Posterior vena cava (tissue), 2 donors: ENCODE data around the gene LIMCH1. TPM values are rescaled to one million over a fixed set of nuclear protein-coding genes. Genes with fewer than 3 reads are reported as not detected.

Source experiments
- DNase-seq: peaks from one replicate; pipeline ENCODE4 v3.0.0-alpha.2; 2020; ENCODE audit warnings: low spot score
- intact Hi-C, 2 donors: fragments of 100-400 bp; cut with DNase I; formaldehyde crosslinking; loops; one replicate each; pipeline versions ENCODE4 v1.14.1 to v1.14.2; 2022 to 2023
- total RNA-seq, 2 donors: library from RNA; stranded (reverse); fragmentation: NEBNext Ultra II Directional; extraction: Animal tissue kit (Norgen Biotek cat#: 25700); gene quantifications; one replicate each; pipeline ENCODE4 v1.2.1, GENCODE V29; 2021
- donor health status: DM: yes; HTN: yes; CAD: no.
- donor health status: DM: yes; HTN: yes; CAD: no.

Gene LIMCH1
- total RNA-seq, 2 donors from 2014 or later = 38.7 to 68.0 TPM

- DNase-seq = no peak
- intact Hi-C loops = loop anchor here in 1 of 2 donors (5.0 kb wide), 1 partner anchor 427 kb away; no protein-coding TSS in a partner anchor
Observed at GRCh38 chr4:41524425-41524824, 13.5 kb upstream of the LIMCH1 start.

GRCh38 chr4:41525129-41525528 lies 12.8 kb upstream of the LIMCH1 start:
- no peak for DNase-seq
- intact Hi-C loops = no loop called here

- no peak for DNase-seq
- intact Hi-C loops = no loop called here
Observed at GRCh38 chr4:41526628-41527027, 11.3 kb upstream of the LIMCH1 start.

- intact Hi-C loops = no loop called here
- DNase-seq = no peak
Observed at GRCh38 chr4:41528512-41529205, 9.3 kb upstream of the LIMCH1 start.

- intact Hi-C loops = no loop called here
- no peak for DNase-seq
Observed at GRCh38 chr4:41530741-41531140, 7.2 kb upstream of the LIMCH1 start.

GRCh38 chr4:41532336-41532735 lies 5.6 kb upstream of the LIMCH1 start:
- intact Hi-C loops = no loop called here

GRCh38 chr4:41532882-41533281 lies 5.1 kb upstream of the LIMCH1 start:
- DNase-seq = no peak
- intact Hi-C loops = no loop called here

More at GRCh38 chr4:41532336-41532735, 5.6 kb upstream of the LIMCH1 start:
- DNase-seq = no peak

GRCh38 chr4:41533680-41534079 lies 4.3 kb upstream of the LIMCH1 start:
- DNase-seq = no peak
- intact Hi-C loops = no loop called here

GRCh38 chr4:41534404-41534803 lies 3.6 kb upstream of the LIMCH1 start:
- intact Hi-C loops = no loop called here
- no peak for DNase-seq

GRCh38 chr4:41535911-41536371 lies 2.0 kb upstream of the LIMCH1 start:
- intact Hi-C loops = no loop called here
- DNase-seq = no peak

- intact Hi-C loops = no loop called here
Observed at GRCh38 chr4:41537292-41537890, 566 bp upstream of the LIMCH1 start.

GRCh38 chr4:41538887-41539498 lies 1.0 kb downstream of the LIMCH1 start:
- no peak for DNase-seq
- intact Hi-C loops = no loop called here

More at GRCh38 chr4:41537292-41537890, 566 bp upstream of the LIMCH1 start:
- no peak for DNase-seq

- DNase-seq = no peak
- intact Hi-C loops = no loop called here
Observed at GRCh38 chr4:41539711-41540110, 1.8 kb downstream of the LIMCH1 start.

GRCh38 chr4:41540687-41541086 lies 2.7 kb downstream of the LIMCH1 start:
- intact Hi-C loops = no loop called here
- no peak for DNase-seq

GRCh38 chr4:41541687-41542094 lies 3.7 kb downstream of the LIMCH1 start:
- intact Hi-C loops = no loop called here
- DNase-seq = no peak

GRCh38 chr4:41542526-41543275 lies 4.7 kb downstream of the LIMCH1 start:
- no peak for DNase-seq
- intact Hi-C loops = no loop called here

GRCh38 chr4:41545238-41545637 lies 7.3 kb downstream of the LIMCH1 start:
- DNase-seq = no peak
- intact Hi-C loops = no loop called here

GRCh38 chr4:41546638-41547037 lies 8.7 kb downstream of the LIMCH1 start:
- DNase-seq = no peak
- intact Hi-C loops = no loop called here

- no peak for DNase-seq
- intact Hi-C loops = no loop called here
Observed at GRCh38 chr4:41548305-41548880, 10.4 kb downstream of the LIMCH1 start.

GRCh38 chr4:41549478-41549877 lies 11.5 kb downstream of the LIMCH1 start:
- DNase-seq = no peak

More at GRCh38 chr4:41549478-41549877, 11.5 kb downstream of the LIMCH1 start:
- intact Hi-C loops = no loop called here
